Effector memory CD8-positive, alpha-beta T cell (primary cell): ENCODE data around the gene ESYT2.
"Not testable (repeated sequence)": the region's sequence is repeated elsewhere in the genome, so short reads cannot be mapped to it uniquely, and the experiment has no call there.

Experiments
- ATAC-seq: fragments of 150-1000 bp; cut with Tn5 transposase; replicated peaks from 2 replicates; pipeline ENCODE4 v1.10.0; 2021; ENCODE audit warnings: mild to moderate bottlenecking, moderate library complexity
- DNase-seq, 3 experiments: peaks; one replicate each; pipeline ENCODE4 v3.0.0; 2021
- H3K27ac Mint-ChIP-seq, 2 donors: one replicate each; pipeline ENCODE4 v1.8.0; 2022; ENCODE audit warnings: mild to moderate bottlenecking in 2 of 2, mixed read lengths in 2 of 2, moderate library complexity in 2 of 2
- H3K27me3 Mint-ChIP-seq, 2 donors: one replicate each; pipeline ENCODE4 v1.8.0; 2022; ENCODE audit warnings: mixed read lengths in 2 of 2
- H3K36me3 Mint-ChIP-seq: one replicate; pipeline ENCODE4 v1.8.0; 2022; ENCODE audit warnings: mild to moderate bottlenecking, moderate library complexity, mixed read lengths; ENCODE audit not compliant: insufficient read depth
- H3K4me1 Mint-ChIP-seq, 2 donors: one replicate each; pipeline ENCODE4 v1.8.0; 2022; ENCODE audit warnings: low read depth in 2 of 2, mixed read lengths in 2 of 2
- H3K4me3 Mint-ChIP-seq, 2 donors: one replicate each; pipeline ENCODE4 v1.8.0; 2022; ENCODE audit warnings: mild to moderate bottlenecking in 2 of 2, mixed read lengths in 2 of 2, moderate library complexity in 2 of 2
- H3K9me3 Mint-ChIP-seq, 2 donors: one replicate each; pipeline ENCODE4 v1.8.0; 2022; ENCODE audit warnings: mixed read lengths in 2 of 2

ESYT2 gene

DNA sequence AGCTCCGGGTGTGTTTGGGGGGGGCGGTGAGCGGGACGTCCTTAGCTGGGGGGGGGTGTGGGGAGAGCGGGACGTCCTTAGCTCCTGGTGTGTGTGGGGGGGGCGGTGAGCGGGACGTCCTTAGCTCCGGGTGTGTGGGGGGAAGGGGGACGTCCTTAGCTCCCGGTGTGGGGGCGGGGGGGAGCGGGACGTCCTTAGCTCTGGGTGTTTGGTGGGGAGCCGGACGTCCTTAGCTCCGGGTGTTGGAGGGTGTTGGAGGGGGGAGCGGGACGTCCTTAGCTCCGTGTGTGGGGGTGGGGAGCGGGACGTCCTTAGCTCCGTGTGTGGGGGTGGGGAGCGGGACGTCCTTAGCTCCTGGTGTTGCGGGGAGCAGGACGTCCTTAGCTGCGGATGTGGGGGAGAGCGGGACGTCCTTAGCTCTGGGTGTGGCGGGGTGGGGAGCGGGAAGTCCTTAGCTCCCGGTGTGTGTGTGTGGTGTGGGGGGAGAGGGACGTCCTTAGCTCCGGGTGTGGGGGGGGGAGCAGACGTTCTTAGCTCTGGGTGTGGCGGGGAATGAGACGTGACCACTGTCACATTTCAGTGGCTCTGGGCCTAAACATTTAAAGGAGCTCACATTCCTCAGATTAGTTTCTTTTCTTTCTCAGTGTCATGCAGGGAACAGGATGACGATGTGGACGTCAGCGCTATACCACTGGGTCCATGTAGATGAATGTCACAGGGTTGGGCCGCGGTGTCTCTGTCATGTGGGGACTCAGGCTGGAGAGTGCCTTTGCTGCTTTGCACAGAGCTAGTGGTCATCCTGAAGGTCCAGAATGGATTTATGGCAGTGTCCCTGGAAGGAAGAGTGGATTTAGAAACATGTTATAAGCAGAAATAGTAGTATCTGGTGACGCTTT, 34.5 kb upstream of the ESYT2 start:
- Mint-ChIP-seq H3K27ac (peak overlapping the region; percentile 72 to 88), H3K9me3 (no peaks in the 10 kb centered on the region), H3K4me3 (peak overlapping the region; percentile 71 to 91), H3K4me1 (peaks cover 19 to 24% of the 10 kb centered on the region in 2 donors), H3K27me3 (no peaks in the 10 kb centered on the region), H3K36me3 (no peaks in the 10 kb centered on the region)
- ATAC-seq: peak; percentile 68
- DNase-seq: no peak

GRCh38 chr7:158862985-158863610, 33.8 kb upstream of the ESYT2 start:
- DNase-seq, H3K9me3 Mint-ChIP-seq, H3K36me3 Mint-ChIP-seq, H3K27me3 Mint-ChIP-seq: not testable (repeated sequence)
- ATAC-seq: peak; percentile 65
- peak overlapping the region; percentile 72 to 88 for H3K27ac Mint-ChIP-seq
- H3K4me1 Mint-ChIP-seq: peaks cover 22 to 26% of the 10 kb centered on the region in 2 donors
- peak overlapping the region; percentile 71 to 91 for H3K4me3 Mint-ChIP-seq

GRCh38 chr7:158861936-158862704, 32.8 kb upstream of the ESYT2 start:
- H3K4me3 Mint-ChIP-seq: peak overlapping the region; percentile 38 to 47
- H3K36me3 Mint-ChIP-seq: no peaks in the 10 kb centered on the region
- peaks cover 24 to 27% of the 10 kb centered on the region in 2 donors for H3K4me1 Mint-ChIP-seq
- ATAC-seq: no peak
- H3K27me3 Mint-ChIP-seq: no peaks in the 10 kb centered on the region
- no peaks in the 10 kb centered on the region for H3K9me3 Mint-ChIP-seq
- no peak for DNase-seq
- H3K27ac Mint-ChIP-seq: peak overlapping the region; percentile 69 to 72

GRCh38 chr7:158861004-158861787, 31.9 kb upstream of the ESYT2 start:
- no peak overlapping the region for H3K27ac Mint-ChIP-seq

DNA sequence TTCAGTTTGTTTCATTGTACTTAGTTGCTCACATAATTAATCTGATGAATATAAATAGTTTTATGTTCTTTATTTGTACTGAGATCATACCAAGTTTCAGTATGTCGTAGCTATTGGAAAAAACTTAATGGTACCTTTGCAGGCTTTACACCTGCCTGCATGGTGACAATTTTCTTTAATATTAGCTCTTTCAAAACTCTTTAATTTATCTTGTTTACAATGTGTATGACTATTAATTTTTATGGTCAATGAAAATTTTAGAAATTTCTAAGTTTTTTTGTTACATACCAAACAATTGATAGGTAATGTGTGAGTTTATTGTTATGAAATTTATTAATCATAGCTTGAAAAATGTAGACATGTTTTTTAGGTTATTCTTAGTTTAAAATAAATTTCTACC, 31.1 kb upstream of the ESYT2 start:
- Mint-ChIP-seq H3K27me3 (no peaks in the 10 kb centered on the region), H3K4me3 (no peak overlapping the region), H3K36me3 (peaks cover 8% of the 10 kb centered on the region), H3K4me1 (peaks cover 30% of the 10 kb centered on the region in 2 donors), H3K9me3 (no peaks in the 10 kb centered on the region), H3K27ac (no peak overlapping the region)
- no peak for DNase-seq
- ATAC-seq: no peak

More at GRCh38 chr7:158861004-158861787, 31.9 kb upstream of the ESYT2 start:
- Mint-ChIP-seq H3K36me3 (peaks cover 3% of the 10 kb centered on the region), H3K4me3 (no peak overlapping the region), H3K4me1 (peaks cover 26 to 27% of the 10 kb centered on the region in 2 donors), H3K27me3 (no peaks in the 10 kb centered on the region), H3K9me3 (no peaks in the 10 kb centered on the region)
- no peak for DNase-seq
- ATAC-seq: no peak

- ATAC-seq: no peak
- no peaks in the 10 kb centered on the region for H3K27me3 Mint-ChIP-seq
- H3K9me3 Mint-ChIP-seq: no peaks in the 10 kb centered on the region
- no peak overlapping the region for H3K27ac Mint-ChIP-seq
- H3K4me3 Mint-ChIP-seq: no peak overlapping the region
- H3K4me1 Mint-ChIP-seq: peaks cover 18 to 20% of the 10 kb centered on the region in 2 donors
- DNase-seq: no peak
- peaks cover 8% of the 10 kb centered on the region for H3K36me3 Mint-ChIP-seq
These were observed 29.5 kb upstream of the ESYT2 start for GRCh38 chr7:158858592-158859503.

- peaks cover 8% of the 10 kb centered on the region for H3K36me3 Mint-ChIP-seq
- no peak for DNase-seq
- H3K9me3 Mint-ChIP-seq: no peaks in the 10 kb centered on the region
- peaks cover 13 to 15% of the 10 kb centered on the region in 2 donors for H3K4me1 Mint-ChIP-seq
- peak overlapping the region; percentile 94 to 97 for H3K27ac Mint-ChIP-seq
- no peak for ATAC-seq
- no peaks in the 10 kb centered on the region for H3K27me3 Mint-ChIP-seq
- peak overlapping the region; percentile 98 to 99 for H3K4me3 Mint-ChIP-seq
These were observed 27.8 kb upstream of the ESYT2 start for GRCh38 chr7:158856883-158857668.

DNA sequence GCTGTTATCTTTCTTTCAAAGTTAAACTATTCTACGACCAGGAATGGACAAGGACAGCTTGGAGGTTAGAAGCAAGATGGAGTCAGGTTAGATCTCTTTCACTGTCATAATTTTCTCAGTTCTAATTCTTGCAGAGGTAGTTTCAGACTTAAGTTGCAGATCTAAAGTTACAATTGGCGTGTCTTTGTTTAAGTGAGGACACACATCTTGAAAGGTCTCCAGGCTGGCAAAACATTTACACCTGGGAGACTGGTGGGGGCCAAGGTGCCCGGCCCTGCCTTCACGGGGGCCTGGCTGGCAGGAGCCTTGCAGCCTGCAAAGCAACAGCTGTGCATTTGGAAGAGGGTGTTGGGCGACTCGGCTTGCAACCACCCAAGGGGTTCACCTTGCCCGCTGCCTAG, 25.4 kb upstream of the ESYT2 start:
- Mint-ChIP-seq H3K27ac (no peak overlapping the region), H3K9me3 (no peaks in the 10 kb centered on the region), H3K27me3 (no peaks in the 10 kb centered on the region), H3K4me1 (peaks cover 13 to 15% of the 10 kb centered on the region in 2 donors), H3K36me3 (peaks cover 8% of the 10 kb centered on the region), H3K4me3 (peak overlapping the region in 1 of 2 donors; percentile 62)
- DNase-seq (no peak), ATAC-seq (no peak)

DNA sequence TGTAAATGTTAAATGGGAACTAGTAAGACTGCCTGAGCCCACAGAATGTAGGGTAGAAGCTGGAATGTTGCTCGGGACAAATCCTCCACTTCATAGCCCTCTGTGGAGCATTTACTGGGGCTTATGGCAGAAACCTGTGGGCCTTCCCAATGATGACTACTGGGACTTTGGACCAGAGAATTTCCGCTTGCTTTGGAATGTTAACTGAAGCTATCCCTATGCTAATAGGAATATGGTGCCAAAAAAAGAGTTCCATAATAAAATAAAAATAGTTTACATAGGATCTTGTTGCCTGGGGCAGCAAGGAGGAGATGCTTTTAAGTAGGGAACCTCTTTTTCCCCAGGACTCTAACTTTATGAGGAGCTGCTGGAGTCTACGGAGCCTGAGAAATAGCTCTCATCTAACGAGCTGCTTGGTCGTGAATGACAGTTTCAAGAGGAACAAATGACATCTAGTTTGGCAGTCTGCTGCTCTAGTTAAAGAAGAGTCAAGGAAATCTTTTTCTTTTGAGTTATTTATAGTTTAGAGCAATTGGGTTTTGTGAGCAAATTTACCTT, 21.3 kb upstream of the ESYT2 start:
- Mint-ChIP-seq H3K4me1 (peaks cover 5 to 15% of the 10 kb centered on the region in 2 donors), H3K4me3 (no peak overlapping the region), H3K36me3 (peaks cover 3% of the 10 kb centered on the region), H3K9me3 (peaks cover 0 to 1% of the 10 kb centered on the region in 2 donors), H3K27ac (no peak overlapping the region), H3K27me3 (no peaks in the 10 kb centered on the region)
- DNase-seq (no peak), ATAC-seq (no peak)

GRCh38 chr7:158849768-158850544, 20.6 kb upstream of the ESYT2 start:
- peaks cover 3% of the 10 kb centered on the region for H3K36me3 Mint-ChIP-seq
- no peak for DNase-seq
- no peak overlapping the region for H3K4me3 Mint-ChIP-seq
- no peak for ATAC-seq
- peaks cover 0 to 1% of the 10 kb centered on the region in 2 donors for H3K9me3 Mint-ChIP-seq
- H3K27me3 Mint-ChIP-seq: no peaks in the 10 kb centered on the region
- H3K4me1 Mint-ChIP-seq: peaks cover 5 to 15% of the 10 kb centered on the region in 2 donors
- no peak overlapping the region for H3K27ac Mint-ChIP-seq

DNA sequence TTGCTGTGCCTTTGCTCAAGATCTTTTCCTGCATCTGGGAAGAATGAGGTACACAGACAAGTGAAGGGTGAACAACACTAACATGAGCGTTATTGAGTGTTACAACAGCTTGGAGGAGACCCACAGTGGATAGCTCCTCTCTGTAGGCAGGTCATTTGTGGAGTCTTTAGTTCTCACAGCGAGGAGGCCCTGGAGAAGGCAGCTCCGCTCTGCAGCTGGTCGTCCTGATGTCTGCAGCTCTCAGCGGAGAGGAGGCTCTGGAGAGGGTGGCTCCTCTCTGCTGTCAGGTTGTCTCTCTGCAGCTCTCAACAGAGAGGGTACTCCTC, 20.1 kb upstream of the ESYT2 start:
- Mint-ChIP-seq H3K27ac (no peak overlapping the region), H3K4me1 (peaks cover 5 to 15% of the 10 kb centered on the region in 2 donors), H3K36me3 (peaks cover 3% of the 10 kb centered on the region), H3K9me3 (peaks cover 0 to 1% of the 10 kb centered on the region in 2 donors), H3K4me3 (no peak overlapping the region), H3K27me3 (no peaks in the 10 kb centered on the region)
- no peak for ATAC-seq
- no peak for DNase-seq
